GM18511 (cell line): ENCODE measurements around the gene CALN1.
A peak's percentile ranks its signal among the peaks of the same experiment; 100 is the strongest.
"Not testable (repeated sequence)": the region's sequence is repeated elsewhere in the genome, so short reads cannot be mapped to it uniquely, and the experiment has no call there.

Experiments
- ATAC-seq: cut with Tn5 transposase; IDR thresholded peaks from one replicate; pipeline ENCODE4 v1.9.1; 2021; ENCODE audit warnings: mild to moderate bottlenecking, moderate library complexity; ENCODE audit not compliant: unreplicated experiment

The CALN1 gene

GRCh38 chr7:72412121-72412618 lies at the start of gene CALN1:
Gene CALN1 (minus strand): TSS chr7:72412338.
- not testable (repeated sequence) for ATAC-seq

GRCh38 chr7:72453471-72453870 lies 41.3 kb upstream of the CALN1 start:
- no peak for ATAC-seq

- ATAC-seq = no peak
Observed at GRCh38 chr7:72447465-72448204, 35.5 kb upstream of the CALN1 start.

- no peak for ATAC-seq
Observed at GRCh38 chr7:72446591-72447462, 34.7 kb upstream of the CALN1 start.

- no peak for ATAC-seq
Observed at GRCh38 chr7:72446131-72446530, 34.0 kb upstream of the CALN1 start.

GRCh38 chr7:72445580-72445979 lies 33.4 kb upstream of the CALN1 start:
- no peak for ATAC-seq

- ATAC-seq = no peak
Observed at GRCh38 chr7:72445075-72445474, 32.9 kb upstream of the CALN1 start.

GRCh38 chr7:72444026-72444776 lies 32.1 kb upstream of the CALN1 start:
- peak; percentile 72 for ATAC-seq

GRCh38 chr7:72441791-72442190 lies 29.7 kb upstream of the CALN1 start:
- ATAC-seq = no peak

- no peak for ATAC-seq
Observed at GRCh38 chr7:72438491-72438890, 26.4 kb upstream of the CALN1 start.

GRCh38 chr7:72437610-72438009 lies 25.5 kb upstream of the CALN1 start:
- no peak for ATAC-seq

- no peak for ATAC-seq
Observed at GRCh38 chr7:72437061-72437585, 25.0 kb upstream of the CALN1 start.

GRCh38 chr7:72435925-72436480 lies 23.9 kb upstream of the CALN1 start:
- no peak for ATAC-seq

- ATAC-seq = no peak
Observed at GRCh38 chr7:72435366-72435765, 23.2 kb upstream of the CALN1 start.

- ATAC-seq = no peak
Observed at GRCh38 chr7:72430531-72430930, 18.4 kb upstream of the CALN1 start.

- no peak for ATAC-seq
Observed at GRCh38 chr7:72429316-72429715, 17.2 kb upstream of the CALN1 start.

- ATAC-seq = no peak
Observed at GRCh38 chr7:72416846-72417245, 4.7 kb upstream of the CALN1 start.

- no peak for ATAC-seq
Observed at GRCh38 chr7:72415586-72415985, 3.4 kb upstream of the CALN1 start.

- ATAC-seq = no peak
Observed at GRCh38 chr7:72413886-72414285, 1.7 kb upstream of the CALN1 start.

GRCh38 chr7:72413290-72413689 lies 1.2 kb upstream of the CALN1 start:
- ATAC-seq = no peak

GRCh38 chr7:72411419-72411818 lies 719 bp downstream of the CALN1 start:
- no peak for ATAC-seq
